ENCODE measurements around the gene ANXA4.
"Not testable (repeated sequence)": the region's sequence is repeated elsewhere in the genome, so short reads cannot be mapped to it uniquely, and the experiment has no call there.

The ANXA4 gene

DNA sequence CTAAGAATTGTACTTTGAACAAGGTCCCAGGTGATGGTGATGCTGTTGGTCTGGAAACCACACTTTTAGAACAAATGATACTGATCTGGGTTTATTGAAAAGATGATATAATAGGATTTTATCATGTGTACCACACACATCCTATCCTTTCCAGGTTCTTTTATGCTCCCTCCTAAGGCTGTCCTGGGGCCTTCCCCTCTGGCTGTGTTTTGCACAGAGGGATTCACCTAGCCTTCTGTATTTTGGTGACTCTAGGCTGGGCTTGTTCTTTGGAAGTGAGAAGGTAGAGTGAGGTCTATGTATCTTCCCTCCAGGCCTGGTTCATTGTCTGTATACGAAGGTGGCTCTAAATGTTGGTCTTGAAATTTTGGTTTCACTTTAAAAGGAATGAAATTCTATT lies 12.7 kb downstream of the ANXA4 start:
- DNase-seq (ENCODE audit: low spot score) = no peak

GRCh38 chr2:69755862-69756467 lies 14.0 kb downstream of the ANXA4 start:
- peak; percentile 21 for DNase-seq (ENCODE audit: low spot score)

- no peak for DNase-seq (ENCODE audit: low spot score)
These were observed 20.1 kb downstream of the ANXA4 start for GRCh38 chr2:69762025-69762424.

DNA sequence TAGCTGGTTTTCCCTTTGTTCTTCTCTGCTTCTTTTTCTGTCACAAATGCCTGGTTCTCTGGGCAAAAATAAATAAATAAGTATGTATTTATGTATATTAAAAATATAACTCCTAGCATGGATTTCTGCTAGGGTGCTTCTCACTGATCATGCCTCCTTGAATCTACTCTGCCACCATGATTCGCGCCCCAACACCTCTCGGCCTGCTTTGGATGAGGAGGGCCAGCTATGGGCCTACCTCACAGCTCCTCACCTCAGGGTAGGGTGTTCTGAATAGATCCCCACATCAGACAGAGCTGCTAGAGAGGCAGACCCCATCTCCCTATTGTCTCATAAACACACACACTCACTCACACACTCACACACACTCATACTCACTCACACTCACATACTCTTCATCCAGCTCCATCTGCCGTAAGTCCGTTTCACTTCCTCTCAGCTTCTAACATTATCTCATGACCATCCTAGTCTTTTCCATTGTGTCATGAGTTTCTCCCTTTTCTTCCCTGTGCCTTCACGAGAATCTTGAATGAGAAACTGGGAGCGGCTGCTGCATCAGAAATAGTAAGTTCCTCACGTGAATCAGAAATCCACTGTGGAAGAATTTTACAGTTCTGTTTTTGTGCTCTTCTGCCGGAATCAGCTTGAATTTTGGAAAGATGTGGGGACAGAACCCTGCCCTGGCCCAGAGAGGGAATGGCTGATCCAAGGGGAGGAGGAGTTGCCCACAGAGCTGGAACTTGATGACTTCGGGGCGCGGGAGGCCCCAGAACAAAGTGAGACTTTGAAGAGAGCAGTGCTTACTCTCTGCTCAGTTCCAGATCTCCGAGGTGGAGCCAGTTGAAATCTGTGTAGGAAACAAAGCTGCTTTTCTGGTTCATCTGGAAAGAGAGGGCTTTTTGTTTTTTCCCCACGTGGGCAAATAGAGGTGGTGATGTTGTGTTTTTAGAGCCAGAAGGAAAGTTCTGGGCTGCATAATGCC lies 20.9 kb downstream of the ANXA4 start:
- no peak for DNase-seq (ENCODE audit: low spot score)

- not testable (repeated sequence) for DNase-seq (ENCODE audit: low spot score)
These were observed 21.9 kb downstream of the ANXA4 start for GRCh38 chr2:69763831-69764230.

- DNase-seq (ENCODE audit: low spot score) = no peak
These were observed 22.6 kb downstream of the ANXA4 start for GRCh38 chr2:69764286-69765095.

GRCh38 chr2:69765096-69765380 lies 23.1 kb downstream of the ANXA4 start:
- DNase-seq (ENCODE audit: low spot score) = no peak

- DNase-seq (ENCODE audit: low spot score) = no peak
These were observed 24.1 kb downstream of the ANXA4 start for GRCh38 chr2:69766014-69766413.

- no peak for DNase-seq (ENCODE audit: low spot score)
These were observed 25.1 kb downstream of the ANXA4 start for GRCh38 chr2:69767034-69767433.

- no peak for DNase-seq (ENCODE audit: low spot score)
These were observed 26.3 kb downstream of the ANXA4 start for GRCh38 chr2:69768235-69768634.

- DNase-seq (ENCODE audit: low spot score) = no peak
These were observed 26.9 kb downstream of the ANXA4 start for GRCh38 chr2:69768789-69769188.

- no peak for DNase-seq (ENCODE audit: low spot score)
These were observed 27.3 kb downstream of the ANXA4 start for GRCh38 chr2:69769272-69769671.

DNA sequence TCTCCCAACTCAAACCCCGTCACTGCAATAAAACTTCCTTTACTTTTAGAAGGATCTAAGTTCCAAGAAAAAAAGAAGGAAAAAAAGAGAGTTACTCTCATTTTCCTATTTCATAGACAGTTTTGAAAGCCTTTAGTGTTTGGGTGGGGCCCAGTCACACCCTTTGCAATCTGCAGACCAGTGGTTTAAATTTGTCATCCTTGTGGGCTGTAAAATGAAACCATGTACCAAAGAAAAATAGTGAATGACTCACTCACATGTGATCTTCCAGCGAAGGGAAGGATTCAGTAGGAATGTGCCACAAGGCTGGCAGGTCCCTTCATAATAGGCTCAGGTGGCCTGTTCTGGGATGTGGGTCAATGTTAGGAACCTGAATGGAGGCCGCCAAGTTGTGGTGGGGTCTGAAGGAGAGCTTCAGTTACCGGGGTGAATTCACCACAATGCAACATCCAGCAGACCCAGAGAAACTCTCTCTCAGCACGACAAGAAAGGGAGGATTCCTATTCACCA lies 28.3 kb downstream of the ANXA4 start:
- peak; percentile 45 for DNase-seq (ENCODE audit: low spot score)

DNA sequence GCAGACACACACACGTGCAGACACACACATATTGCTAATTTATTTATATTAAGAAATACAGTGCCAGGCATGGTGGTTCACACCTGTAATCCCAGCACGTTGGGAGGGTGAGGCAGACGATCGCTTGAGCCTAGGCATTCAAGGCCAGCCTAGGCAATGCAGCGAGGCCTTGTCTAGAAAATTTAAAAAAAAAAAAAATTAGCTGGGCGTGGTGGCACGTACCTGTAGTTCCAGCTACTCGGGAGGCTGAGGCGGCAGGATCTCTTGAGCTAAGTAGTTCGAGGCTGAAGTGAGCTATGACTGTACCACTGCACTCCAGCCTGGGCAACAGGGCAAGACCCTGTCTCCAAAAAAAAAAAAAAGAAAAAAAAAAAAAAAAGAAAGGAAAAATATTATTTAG lies 28.8 kb downstream of the ANXA4 start:
- DNase-seq (ENCODE audit: low spot score) = no peak

GRCh38 chr2:69771461-69771860 lies 29.5 kb downstream of the ANXA4 start:
- DNase-seq (ENCODE audit: low spot score) = no peak

GRCh38 chr2:69773206-69773605 lies 31.3 kb downstream of the ANXA4 start:
- peak; percentile 6 for DNase-seq (ENCODE audit: low spot score)

- DNase-seq (ENCODE audit: low spot score) = not testable (repeated sequence)
These were observed 32.5 kb downstream of the ANXA4 start for GRCh38 chr2:69774258-69774983.

GRCh38 chr2:69774984-69775982 lies 33.3 kb downstream of the ANXA4 start:
- peak; percentile 59 for DNase-seq (ENCODE audit: low spot score)

- DNase-seq (ENCODE audit: low spot score) = no peak
These were observed 35.2 kb downstream of the ANXA4 start for GRCh38 chr2:69776886-69777785.

- no peak for DNase-seq (ENCODE audit: low spot score)
These were observed 35.8 kb downstream of the ANXA4 start for GRCh38 chr2:69777786-69778105.
